ENCODE results near the gene CCDC63.

Gene CCDC63

GRCh38 chr12:110846615-110847566, at the start of gene CCDC63:
CCDC63 (plus strand) TSS chr12:110846987; CDS start chr12:110852955, 5,968 bp downstream.
- no peak for DNase-seq

GRCh38 chr12:110798461-110798860, 48.3 kb upstream of the CCDC63 start:
- no peak for DNase-seq

GRCh38 chr12:110802489-110802888, 44.3 kb upstream of the CCDC63 start:
- no peak for DNase-seq

- DNase-seq: no peak
These were observed 42.4 kb upstream of the CCDC63 start for GRCh38 chr12:110804406-110804805.

- no peak for DNase-seq
These were observed 39.1 kb upstream of the CCDC63 start for GRCh38 chr12:110807640-110808039.

- DNase-seq: no peak
These were observed 37.6 kb upstream of the CCDC63 start for GRCh38 chr12:110809149-110809548.

- DNase-seq: no peak
These were observed 34.8 kb upstream of the CCDC63 start for GRCh38 chr12:110811972-110812371.

- DNase-seq: no peak
These were observed 33.5 kb upstream of the CCDC63 start for GRCh38 chr12:110813285-110813684.

- no peak for DNase-seq
These were observed 33.0 kb upstream of the CCDC63 start for GRCh38 chr12:110813756-110814155.

GRCh38 chr12:110816248-110816647, 30.5 kb upstream of the CCDC63 start:
- DNase-seq: no peak

GRCh38 chr12:110816779-110817178, 30.0 kb upstream of the CCDC63 start:
- no peak for DNase-seq

GRCh38 chr12:110818511-110818910, 28.3 kb upstream of the CCDC63 start:
- no peak for DNase-seq

- no peak for DNase-seq
These were observed 27.6 kb upstream of the CCDC63 start for GRCh38 chr12:110819150-110819549.

- DNase-seq: no peak
These were observed 27.1 kb upstream of the CCDC63 start for GRCh38 chr12:110819646-110820045.

GRCh38 chr12:110821917-110822316, 24.9 kb upstream of the CCDC63 start:
- DNase-seq: no peak

- no peak for DNase-seq
These were observed 23.9 kb upstream of the CCDC63 start for GRCh38 chr12:110822821-110823415.

- no peak for DNase-seq
These were observed 22.4 kb upstream of the CCDC63 start for GRCh38 chr12:110824342-110824741.

GRCh38 chr12:110825530-110825929, 21.3 kb upstream of the CCDC63 start:
- DNase-seq: no peak

GRCh38 chr12:110826592-110827200, 20.1 kb upstream of the CCDC63 start:
- DNase-seq: peak; percentile 77

- DNase-seq: no peak
These were observed 17.5 kb upstream of the CCDC63 start for GRCh38 chr12:110829308-110829707.

GRCh38 chr12:110836291-110836690, 10.5 kb upstream of the CCDC63 start:
- DNase-seq: no peak

GRCh38 chr12:110841007-110841406, 5.8 kb upstream of the CCDC63 start:
- no peak for DNase-seq

- DNase-seq: no peak
These were observed 2.7 kb upstream of the CCDC63 start for GRCh38 chr12:110844131-110844530.
